CD1c-positive myeloid dendritic cell (primary cell): ENCODE data around the gene FBXL19.

Source experiments
- DNase-seq: peaks from one replicate; pipeline ENCODE4 v3.0.0-alpha.2; 2016; ENCODE audit errors: extremely low spot score

Gene FBXL19

GRCh38 chr16:30986129-30986991 is 63.0 kb downstream of the FBXL19 start:
- DNase-seq: no peak

GRCh38 chr16:30987581-30988190 is 64.3 kb downstream of the FBXL19 start:
- no peak for DNase-seq

- DNase-seq: no peak
Measured at GRCh38 chr16:30989469-30990047, 66.2 kb downstream of the FBXL19 start.

- no peak for DNase-seq
Measured at GRCh38 chr16:30990105-30990504, 66.7 kb downstream of the FBXL19 start.

- no peak for DNase-seq
Measured at GRCh38 chr16:30991052-30991451, 67.7 kb downstream of the FBXL19 start.

GRCh38 chr16:30992276-30992780 is 69.0 kb downstream of the FBXL19 start:
- no peak for DNase-seq

GRCh38 chr16:30992931-30993816 is 69.8 kb downstream of the FBXL19 start:
- no peak for DNase-seq

GRCh38 chr16:30995927-30996323 is 72.6 kb downstream of the FBXL19 start:
- DNase-seq: no peak

GRCh38 chr16:30996324-30996984 is 73.1 kb downstream of the FBXL19 start:
- DNase-seq: no peak

GRCh38 chr16:30996985-30997724 is 73.8 kb downstream of the FBXL19 start:
- DNase-seq: peak; percentile 90

GRCh38 chr16:30997725-30998711 is 74.6 kb downstream of the FBXL19 start:
- no peak for DNase-seq
